ENCODE measurements around the gene NDNF.

NDNF gene

DNA sequence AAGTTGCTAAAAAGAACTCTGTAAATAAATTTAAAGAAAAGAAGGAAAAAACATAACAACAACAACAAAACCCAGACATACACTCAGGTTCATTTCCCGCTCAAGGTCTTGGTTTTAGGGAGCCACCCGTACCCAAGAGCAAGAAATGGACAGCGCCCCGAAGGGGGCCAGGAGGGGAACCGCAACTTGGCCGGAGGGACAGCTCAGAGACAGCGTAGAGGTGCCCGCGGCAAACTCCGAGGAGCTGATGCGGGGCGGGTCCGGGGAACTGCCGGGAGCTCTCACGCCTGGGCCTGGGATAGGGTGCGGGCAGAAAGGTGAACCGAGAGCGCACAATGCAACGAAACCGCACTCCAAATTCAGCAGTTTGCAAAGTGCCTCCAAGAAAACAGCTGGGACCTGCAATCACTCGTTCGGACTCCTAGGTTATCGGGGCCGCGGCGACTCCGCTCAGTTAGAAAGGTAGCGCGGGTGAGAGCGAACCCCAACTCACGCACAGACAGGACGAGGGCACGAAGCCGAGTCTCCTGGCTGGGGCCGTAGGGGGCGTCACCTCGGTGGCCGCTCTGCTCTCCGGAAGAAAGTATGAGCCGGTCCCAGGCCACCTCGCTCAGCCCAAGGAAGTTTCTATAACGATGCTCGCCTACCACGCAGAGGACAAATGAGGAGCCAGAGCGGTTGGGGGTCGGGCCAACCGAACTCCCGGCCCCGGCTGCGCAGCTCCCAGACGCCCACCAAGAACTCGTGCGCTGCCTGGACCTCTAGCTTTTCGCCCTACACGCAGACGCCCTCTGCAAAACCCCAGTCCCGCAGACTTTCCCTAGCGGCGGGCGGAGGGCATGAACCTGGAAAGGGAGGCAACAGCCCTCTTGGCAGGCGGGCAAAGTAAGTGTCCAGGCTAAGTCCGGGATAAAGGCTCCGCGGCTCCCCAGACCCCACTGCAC, 1.4 kb downstream of the NDNF start:
- DNase-seq (ENCODE audit: low read depth), result no peak

DNA sequence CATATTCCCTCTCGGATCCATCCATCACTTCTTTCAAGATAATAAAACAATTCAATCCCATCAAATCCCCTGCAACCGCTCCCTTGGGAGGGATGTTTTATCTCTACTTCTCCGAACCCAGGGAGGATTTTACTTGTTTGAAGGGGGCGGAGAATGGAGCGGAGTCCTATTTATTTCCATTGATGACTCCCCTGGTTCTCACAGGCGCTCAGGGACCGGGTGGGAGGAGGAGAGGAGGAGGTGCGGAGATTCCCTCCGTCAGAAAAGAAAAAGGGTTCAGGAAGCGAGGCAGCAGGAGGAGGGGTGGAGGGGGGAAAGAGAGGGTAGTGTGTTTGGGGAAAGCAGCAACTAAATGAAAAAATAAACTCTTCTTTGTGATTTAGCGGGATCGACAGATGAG, 2.1 kb downstream of the NDNF start:
- DNase-seq (ENCODE audit: low read depth), result no peak

DNA sequence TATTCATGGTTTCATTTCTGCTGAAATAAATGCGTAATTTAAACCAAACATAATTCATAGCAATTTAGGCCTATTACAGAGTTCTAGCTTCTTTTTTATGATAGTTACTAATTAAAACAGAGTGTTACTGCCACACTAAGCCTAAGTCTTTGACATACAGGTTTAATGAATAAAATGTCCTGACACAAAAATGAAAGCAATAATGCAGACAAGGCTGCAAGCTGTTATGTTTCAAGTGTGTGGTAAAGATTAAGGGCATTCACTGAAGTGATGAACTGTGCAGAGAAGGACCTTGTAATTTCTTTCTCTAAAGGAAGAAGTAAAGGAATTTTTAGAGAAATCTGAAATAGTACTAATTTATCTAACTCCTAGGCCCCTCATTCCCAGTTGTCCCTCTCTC, 2.9 kb downstream of the NDNF start:
- no peak for DNase-seq (ENCODE audit: low read depth)

DNA sequence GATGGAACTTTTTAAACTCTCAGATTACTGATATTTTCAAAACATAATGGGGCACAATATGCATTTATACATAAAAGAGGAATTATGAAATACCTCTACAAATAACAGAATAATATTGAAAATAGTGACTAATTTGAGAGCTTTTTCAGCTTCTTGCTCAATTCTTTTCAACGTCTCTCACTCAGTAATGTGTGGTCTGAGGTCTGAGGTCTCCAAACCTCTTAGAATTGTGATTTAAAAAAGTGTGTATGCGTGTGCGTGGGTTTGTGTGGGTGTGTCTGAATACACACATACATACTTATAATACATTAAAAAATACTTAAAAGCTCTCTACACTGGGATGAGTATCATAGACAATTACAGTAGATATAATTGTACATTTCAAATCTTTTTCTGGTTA, 7.9 kb downstream of the NDNF start:
- no peak for DNase-seq (ENCODE audit: low read depth)

DNA sequence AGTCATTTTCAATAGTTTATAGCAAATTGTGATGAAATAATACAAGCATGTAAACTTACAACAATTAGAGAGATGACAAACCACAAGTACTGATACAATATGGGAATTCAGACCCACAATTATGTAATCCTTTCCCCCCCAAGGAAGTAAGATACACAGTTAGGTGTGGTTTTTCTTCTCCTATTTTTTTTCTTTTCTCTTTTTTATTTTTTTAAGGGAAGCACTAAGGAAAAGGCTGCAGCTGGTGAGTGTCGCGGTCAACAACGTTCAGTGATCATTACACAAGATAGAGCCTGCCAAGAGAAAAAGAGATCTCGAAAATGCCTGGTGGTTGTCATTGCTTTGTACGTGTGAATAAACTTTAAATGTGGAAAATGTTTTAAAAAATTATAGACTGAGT, 9.8 kb downstream of the NDNF start:
- no peak for DNase-seq (ENCODE audit: low read depth)

DNA sequence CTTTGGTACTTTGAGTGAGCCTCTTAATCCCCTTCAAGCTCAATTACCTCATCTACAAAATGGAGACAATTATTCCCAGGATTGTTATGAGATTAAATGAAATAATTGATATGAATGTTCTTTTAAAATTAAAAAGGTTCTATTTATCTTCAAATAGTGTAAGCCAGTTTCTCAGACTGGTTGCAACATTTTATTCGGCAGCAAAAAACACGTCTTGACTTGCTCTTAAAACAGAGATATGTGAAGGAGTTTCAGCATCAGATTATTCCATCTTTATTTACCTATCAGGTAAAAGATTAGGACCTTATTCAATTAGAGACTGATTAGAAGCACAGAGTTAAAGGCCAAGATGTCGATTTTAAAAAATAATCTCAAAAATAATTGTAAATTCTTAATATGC, 10.5 kb downstream of the NDNF start:
- DNase-seq (ENCODE audit: low read depth), result no peak

DNA sequence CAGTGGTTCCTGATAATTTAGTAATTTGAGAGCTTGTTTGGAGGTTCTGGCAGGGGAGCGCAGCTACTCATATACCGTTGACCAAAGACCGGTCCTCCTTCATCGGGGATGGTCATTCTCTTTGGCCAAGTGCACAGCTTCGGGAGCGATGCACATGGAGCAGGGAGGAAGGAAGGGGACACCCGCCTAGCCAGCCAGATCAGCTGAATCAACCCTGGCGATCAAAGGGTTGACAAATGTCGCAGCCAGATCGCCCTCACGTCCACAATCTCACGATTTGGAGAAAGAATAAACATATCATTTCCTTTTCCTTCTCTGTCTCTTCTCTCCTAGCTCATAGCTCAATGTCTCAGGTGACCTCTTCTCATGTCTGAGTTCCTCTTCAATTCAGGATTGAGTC, 11.1 kb downstream of the NDNF start:
- DNase-seq (ENCODE audit: low read depth), result no peak

DNA sequence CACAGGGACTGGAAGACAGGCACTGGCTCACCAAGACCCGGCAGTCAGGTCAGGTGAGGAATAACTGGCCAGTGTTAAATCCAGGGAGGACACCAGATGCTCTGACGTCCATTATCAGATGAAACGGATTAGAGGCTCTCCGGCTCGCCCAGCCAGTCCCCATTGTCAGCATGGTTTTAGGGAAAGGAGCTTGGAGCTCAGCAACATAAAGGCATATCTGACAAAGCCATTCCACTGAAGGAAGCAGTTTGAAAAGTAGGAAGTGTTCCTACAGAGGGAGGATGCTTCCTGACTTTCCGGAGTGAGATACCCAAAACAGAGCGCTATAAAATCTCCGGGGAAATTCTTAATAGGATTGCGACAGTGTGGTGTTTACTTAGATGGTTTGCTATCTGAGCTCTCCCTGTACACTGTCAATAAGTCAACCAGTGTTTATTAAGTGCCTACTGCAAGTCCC, 14.8 kb downstream of the NDNF start:
- DNase-seq (ENCODE audit: low read depth), result no peak

DNA sequence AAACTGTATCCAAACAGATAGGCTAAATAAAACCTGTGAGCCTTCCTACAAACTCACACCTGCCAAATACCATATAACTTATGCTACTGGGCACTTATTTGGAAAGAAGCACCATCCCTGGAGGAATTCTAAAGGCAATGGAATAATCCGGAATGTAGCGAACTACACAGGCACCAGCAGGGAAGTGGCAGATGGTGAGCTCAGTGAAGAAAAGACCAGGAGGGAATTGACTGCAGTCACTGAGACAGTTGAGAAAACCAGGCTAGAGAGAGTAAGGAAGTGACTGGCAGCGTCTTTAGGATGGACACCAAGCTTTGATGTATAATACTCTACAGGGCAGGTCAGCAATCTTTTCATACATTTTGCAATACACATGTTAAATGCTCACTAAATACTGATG, 16.3 kb downstream of the NDNF start:
- no peak for DNase-seq (ENCODE audit: low read depth)

DNA sequence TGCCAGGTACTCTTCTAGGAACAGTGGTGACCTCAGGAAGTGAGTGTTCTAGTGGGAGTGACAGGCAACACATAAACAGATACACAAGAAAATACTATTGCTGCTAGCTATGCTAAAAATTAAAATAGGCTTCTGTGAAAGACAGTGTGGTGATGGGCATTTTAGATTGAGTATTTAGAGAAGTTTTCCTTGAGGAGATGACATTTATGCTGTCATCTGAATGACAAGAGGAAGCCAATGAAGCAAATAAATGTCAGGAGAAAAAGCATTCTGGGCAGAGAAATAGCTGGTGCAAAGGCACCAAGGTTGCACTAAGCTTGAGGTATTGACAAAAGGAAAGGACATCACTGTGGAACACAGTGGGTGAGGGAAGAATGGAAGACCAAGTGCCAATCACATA, 18.0 kb downstream of the NDNF start:
- DNase-seq (ENCODE audit: low read depth), result no peak

DNA sequence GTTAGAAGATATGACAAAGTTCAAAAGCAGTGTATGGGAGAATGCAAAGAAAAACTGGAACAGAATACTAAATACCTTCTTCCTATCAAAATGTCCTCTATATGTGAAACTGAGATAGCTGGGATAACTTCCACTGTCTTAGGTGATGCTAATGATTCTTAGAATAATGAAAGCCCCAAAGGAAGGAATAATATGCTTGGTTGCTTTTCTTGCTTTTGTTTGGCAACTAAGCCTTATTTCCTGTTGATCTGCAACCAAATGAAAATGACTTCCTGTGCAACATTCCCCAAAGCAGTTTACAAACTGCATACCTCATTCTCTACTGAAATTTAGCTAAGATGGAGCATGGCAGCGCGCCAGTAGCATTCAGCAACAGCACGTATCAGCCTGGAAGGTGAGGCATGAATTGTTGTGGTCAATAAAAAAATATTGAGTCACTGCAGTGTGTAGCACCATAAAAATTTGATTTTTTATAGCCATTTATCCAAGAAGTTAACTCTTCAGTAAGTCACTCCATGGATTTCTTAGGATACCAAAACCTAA, 18.7 kb downstream of the NDNF start:
- no peak for DNase-seq (ENCODE audit: low read depth)

DNA sequence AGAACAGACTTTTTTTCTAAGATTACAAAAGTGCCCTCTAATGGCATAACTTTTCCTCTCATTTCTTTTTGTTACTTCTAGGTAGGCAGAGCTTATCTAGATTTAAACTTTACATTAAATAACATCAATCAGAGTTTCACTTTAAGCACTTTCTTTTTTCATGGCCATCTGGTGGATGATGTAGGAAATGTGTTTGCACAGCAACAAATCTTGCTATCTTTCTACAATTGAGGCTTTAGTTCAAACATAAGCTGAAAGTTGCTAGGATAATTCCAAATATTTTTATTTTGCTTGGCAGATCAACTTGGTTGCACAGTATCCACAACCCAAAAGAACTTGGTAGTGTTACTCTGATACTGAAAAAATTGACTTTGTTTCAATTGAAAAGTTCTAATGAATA, 22.0 kb downstream of the NDNF start:
- DNase-seq (ENCODE audit: low read depth), result no peak

DNA sequence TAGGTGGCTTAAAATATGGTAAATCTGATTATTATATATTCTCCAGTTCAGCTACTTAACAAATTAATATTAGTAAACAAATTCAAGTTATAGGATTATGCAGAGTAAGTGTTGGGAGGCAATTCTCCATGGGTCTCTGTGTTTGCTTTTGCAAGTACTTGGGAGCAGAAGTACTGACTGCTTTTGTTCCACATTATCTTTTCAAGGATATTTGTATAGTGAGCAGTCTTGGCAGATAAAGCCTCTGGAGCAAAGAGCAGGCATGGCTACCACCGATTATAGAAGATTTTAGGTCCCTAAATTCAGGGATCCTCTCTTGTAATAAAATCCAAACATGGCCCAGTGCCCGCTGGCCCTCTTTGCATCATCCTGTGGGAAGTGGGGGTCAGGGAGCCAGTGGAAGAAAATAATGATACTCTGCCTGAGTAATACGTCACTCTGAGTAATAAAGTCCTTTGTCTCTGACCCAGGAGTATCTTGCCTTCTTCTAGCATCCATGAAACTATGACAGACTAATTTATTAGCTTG, 23.2 kb downstream of the NDNF start:
- DNase-seq (ENCODE audit: low read depth), result no peak

DNA sequence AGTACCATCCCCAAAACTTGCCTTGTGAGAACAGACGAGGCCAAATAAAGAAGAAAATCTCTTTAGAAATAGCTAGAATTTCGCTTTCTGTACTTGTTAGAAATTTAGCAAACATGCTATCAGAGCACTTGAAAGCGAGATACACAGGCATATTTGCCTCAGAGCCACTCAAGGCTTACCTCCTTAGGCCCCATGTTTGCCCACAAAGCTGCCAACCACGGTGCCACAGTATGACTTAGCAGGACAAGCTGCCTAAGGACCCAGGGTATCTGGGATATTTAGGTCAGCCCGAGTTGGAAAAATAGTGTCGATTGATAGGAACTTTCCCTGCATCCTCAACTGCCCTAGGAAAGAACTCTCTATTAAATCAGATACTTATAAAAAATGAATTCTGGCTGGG, 24.2 kb downstream of the NDNF start:
- DNase-seq (ENCODE audit: low read depth), result no peak

DNA sequence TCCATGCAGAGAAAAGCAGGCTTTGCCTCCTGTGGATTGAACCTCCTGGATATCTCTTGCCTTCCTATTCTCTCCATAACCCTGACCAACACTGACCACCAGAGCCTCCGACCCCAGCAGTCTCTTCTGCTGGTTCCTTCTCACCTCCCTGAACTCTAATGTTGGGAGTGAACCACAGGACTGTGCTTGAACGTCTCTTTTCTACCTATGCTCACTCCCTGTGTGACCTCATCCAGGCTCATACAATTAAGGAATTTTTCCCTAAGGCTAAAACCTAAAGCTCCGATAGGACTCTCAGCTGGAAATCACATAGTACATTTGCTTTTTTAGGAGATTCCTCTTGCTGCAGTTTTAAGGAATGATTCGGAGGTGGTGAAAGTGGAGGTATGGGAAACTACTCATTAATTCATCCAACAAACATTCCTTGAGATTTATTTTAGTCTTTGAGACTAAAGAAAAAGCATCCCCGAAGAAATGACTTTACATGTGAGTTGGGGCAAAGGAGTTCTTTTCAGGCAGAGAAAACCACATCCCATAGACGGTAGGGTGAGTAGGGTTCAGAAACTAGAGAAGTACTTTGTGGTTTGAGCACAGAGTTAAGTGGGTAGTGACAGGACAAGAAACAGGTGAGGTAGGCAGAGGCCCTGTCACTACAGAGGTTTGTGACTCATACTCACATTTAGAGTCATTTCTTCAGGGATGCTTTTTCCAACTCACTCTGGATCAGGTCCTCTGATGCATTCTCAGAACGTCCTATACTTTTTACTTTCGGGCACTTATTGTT, 30.8 kb downstream of the NDNF start:
- DNase-seq (ENCODE audit: low read depth), result no peak

DNA sequence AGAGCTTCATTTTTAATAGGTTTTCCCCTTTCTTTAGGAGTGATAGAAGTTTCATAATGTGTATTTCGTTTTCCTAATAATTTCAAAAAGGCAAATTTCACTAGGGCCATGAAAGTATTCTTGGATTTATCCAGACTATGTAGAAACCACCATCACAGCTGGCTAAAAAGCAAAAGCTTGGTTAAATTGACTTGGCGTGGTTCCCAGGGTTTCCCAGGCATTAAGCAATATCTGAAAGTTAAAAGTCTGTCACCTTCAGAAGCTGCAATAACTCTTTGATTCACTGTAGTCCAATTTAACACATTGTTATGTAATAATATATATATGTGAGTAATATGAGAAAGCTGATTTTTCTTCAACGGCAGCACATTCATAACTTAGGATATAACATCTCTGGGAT, 38.3 kb downstream of the NDNF start:
- DNase-seq (ENCODE audit: low read depth), result no peak

DNA sequence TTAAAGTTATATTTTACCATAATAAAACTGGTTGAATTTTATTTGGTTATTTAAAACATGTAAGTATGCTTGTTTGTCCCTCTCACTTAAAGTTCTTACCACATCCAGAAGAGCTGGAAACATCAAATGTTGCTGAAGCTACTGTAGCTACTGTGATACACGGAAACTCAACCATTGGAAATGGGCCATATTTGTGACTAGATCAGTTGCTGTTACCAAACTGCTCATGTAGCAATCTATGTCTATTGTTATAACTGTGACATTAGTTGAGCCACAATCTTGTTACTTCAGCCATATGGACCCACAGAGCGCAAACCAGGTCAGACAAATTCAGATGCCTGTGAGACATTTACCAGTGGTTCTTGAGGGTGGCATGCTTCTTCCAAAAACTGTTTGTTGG, 41.6 kb downstream of the NDNF start:
- no peak for DNase-seq (ENCODE audit: low read depth)

DNA sequence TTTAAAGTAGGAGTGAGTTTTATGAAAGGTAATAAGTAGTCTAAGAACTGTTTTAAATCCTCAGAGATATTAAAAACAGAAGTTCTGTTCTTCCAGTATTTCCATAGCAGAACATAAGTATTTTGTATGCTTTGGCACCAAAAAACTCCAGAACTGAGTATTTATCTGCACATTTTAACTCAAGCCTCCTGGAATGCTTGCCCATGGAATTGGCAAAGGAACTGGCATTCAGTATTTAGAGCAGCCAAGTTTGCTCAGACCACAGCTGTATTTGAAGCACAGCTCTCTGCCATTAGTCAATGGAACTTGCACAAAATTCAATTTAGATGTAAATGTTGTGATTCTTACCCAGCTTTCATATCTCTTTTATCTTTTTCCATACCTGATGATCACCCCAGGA, 42.2 kb downstream of the NDNF start:
- no peak for DNase-seq (ENCODE audit: low read depth)

DNA sequence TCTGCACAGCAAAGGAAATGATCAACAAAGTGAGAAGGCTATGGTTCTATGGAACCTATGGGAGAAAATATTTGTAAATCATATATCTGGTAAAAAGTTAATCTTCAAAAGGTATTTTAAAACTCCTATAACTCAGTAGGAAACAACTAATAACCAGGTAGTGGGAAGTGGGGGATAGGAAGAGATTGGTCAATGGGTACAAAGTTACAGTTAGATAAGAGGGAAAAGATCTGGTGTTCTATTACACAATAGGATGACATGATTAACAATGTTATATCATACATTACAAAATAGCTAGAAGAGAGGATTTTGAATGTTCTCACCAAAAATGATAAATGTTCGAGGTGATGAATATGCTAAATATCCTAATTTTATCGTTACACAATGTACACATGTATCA, 46.3 kb downstream of the NDNF start:
- no peak for DNase-seq (ENCODE audit: low read depth)

DNA sequence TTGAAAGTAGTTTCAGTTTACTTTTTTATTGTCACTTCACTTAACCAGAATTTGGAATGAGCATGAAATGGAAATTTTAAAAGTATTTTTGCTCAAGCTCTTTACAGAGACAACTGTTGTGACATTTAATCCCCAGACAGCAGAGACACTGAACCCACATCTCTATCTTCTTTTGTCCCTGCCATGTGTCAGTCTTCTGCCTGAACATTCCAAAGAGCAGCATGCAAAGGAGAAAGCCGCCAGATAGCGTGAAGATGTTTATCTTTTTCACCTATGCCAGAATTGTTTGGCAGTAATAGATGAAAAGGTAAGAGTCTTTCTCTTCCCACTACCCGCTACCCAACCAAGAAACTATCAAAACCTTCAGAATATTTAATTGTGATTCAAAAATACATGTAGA, 46.8 kb downstream of the NDNF start:
- no peak for DNase-seq (ENCODE audit: low read depth)

DNA sequence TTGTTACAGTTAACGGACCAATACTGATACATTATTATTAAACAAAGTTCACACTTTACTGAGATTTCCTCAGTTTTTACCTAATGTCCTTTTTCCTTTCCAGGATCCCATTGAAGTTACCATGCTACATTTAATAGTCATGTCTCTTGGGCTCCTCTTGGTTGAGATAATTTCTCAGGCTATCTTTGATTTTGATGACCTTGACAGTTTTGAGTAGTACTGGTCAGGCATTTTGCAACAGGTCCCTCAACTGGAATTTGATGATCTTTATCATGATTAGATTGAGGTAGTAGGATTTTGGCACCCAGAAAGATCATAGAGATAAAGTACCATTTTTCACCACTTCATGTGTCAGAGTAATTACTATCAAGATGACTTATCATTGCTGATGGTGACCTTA, 53.8 kb downstream of the NDNF start:
- DNase-seq (ENCODE audit: low read depth), result no peak

DNA sequence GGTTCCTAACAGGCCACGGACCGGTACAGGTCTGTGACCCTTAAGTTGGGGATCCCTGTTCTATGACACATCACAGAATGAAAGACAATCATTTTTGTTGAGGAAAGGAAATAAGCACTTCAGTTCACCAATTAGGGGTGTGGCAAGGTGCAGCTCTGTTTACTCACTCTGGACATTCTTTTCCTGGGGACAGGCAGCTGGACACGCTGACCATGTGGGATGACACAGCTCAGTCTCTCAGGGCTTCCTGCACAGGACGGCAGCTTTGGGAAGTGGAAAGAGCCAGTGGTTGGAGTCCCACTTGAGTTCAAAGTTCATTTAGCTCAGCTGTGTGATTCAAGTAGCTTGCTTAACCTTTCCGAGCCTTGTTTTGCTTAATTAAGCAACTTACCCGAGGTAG, 55.7 kb downstream of the NDNF start:
- no peak for DNase-seq (ENCODE audit: low read depth)

DNA sequence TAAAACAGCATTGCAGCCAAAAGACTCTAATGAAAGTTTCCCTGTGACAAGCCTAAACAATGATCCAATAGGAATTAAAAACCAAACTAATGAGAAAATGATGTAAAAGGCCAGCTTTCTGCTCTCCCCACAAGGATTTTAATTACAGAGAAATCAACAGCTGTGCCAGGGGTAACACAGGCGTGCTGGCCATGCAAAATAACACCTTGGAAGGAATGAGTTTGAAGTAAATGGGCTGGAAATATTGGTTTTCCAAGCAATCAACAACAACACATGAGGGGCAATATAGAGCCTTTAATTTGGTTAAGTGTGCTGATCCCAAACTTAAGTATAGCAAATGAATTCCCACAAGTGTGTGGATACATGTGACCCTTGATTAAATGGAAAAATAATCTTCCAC, 56.9 kb downstream of the NDNF start:
- DNase-seq (ENCODE audit: low read depth), result no peak

All from T-helper 22 cell (primary cell).